ENCODE data around the gene NFATC2. TPM values are rescaled to one million over a fixed set of nuclear protein-coding genes. Genes with fewer than 3 reads are reported as not detected.

Gene NFATC2
- total RNA-seq, 1 donor from 2014 or later: 46.0 TPM

DNA sequence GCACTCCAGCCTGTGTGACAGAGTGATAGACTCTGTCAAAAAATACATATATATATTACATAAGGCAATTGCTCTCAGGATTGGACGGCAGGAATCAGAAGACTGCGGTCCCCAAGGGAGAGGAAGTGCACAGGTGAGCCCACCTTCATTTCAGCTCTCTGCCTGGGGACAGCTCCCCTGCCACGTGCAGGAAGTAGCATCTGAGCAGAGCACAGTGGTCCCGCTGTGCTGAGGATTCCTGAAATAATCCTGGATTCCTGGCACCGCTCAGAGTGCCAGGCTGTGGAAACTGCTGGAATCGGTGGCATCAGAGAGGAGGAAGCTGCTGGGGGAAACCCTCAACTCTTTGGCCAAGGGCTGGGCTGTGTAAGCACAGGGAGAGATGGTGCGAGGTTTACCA lies 27.7 kb downstream of the NFATC2 start:
- TF ChIP-seq, protein P1, sequence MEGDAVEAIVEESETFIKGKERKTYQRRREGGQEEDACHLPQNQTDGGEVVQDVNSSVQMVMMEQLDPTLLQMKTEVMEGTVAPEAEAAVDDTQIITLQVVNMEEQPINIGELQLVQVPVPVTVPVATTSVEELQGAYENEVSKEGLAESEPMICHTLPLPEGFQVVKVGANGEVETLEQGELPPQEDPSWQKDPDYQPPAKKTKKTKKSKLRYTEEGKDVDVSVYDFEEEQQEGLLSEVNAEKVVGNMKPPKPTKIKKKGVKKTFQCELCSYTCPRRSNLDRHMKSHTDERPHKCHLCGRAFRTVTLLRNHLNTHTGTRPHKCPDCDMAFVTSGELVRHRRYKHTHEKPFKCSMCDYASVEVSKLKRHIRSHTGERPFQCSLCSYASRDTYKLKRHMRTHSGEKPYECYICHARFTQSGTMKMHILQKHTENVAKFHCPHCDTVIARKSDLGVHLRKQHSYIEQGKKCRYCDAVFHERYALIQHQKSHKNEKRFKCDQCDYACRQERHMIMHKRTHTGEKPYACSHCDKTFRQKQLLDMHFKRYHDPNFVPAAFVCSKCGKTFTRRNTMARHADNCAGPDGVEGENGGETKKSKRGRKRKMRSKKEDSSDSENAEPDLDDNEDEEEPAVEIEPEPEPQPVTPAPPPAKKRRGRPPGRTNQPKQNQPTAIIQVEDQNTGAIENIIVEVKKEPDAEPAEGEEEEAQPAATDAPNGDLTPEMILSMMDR (IDR thresholded peaks at IDR 0.05): no peak
- H3K27me3 Mint-ChIP-seq: no peaks in the 10 kb centered on the region
- H3K27ac Mint-ChIP-seq: no peak overlapping the region
- no peaks in the 10 kb centered on the region for H3K9me3 Mint-ChIP-seq
- ChIA-PET CTCF (no interaction called here), POLR2A (interaction anchor here (1.1 to 1.6 kb wide), 2 partner anchors 10 to 27 kb away, joined by 3 to 8 read pairs; no protein-coding TSS in a partner anchor)
- H3K4me3 Mint-ChIP-seq: no peak overlapping the region
- ATAC-seq (ENCODE audit: low read depth): no peak
- DNase-seq: no peak
- peaks cover 33% of the 10 kb centered on the region for H3K4me1 Mint-ChIP-seq
- intact Hi-C loops (cut with micrococcal nuclease): no loop called here
- H3K36me3 Mint-ChIP-seq (ENCODE audit: low read depth): peaks cover 83% of the 10 kb centered on the region

DNA sequence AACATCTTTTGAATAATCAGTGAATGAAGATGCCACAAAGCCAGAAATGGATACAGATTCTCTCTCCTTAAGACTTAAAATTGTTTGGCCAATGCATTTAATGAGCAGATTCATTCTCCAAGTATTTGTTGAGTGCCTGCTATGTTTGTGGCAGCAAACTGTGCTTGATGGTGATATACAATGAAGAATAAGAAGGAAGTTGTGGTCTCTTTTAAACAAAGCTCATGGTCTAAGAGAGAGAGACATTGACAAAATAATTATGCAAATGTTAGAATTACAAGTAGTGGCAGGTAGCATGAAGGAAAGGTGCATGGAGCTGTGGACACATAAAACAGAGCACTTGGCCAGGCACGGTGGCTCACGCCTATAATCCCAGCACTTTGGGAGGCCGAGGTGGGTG lies 28.3 kb downstream of the NFATC2 start:
- ATAC-seq (ENCODE audit: low read depth) (no peak), DNase-seq (no peak)
- Mint-ChIP-seq H3K27me3 (no peaks in the 10 kb centered on the region), H3K4me1 (peaks cover 33% of the 10 kb centered on the region), H3K36me3 (ENCODE audit: low read depth) (peaks cover 88% of the 10 kb centered on the region), H3K27ac (no peak overlapping the region), H3K9me3 (no peaks in the 10 kb centered on the region), H3K4me3 (no peak overlapping the region)
- POLR2A ChIA-PET: interaction anchor here (1.1 to 1.6 kb wide), 3 partner anchors 10 to 28 kb away, joined by 3 to 8 read pairs (median 4); no protein-coding TSS in a partner anchor
- intact Hi-C loops (cut with micrococcal nuclease): no loop called here
- TF ChIP-seq, protein P1 (IDR thresholded peaks at IDR 0.05): no peak
- CTCF ChIA-PET: interaction anchor here (1.2 to 1.8 kb wide), 2 partner anchors 81 to 129 kb away, joined by 3 to 4 read pairs; no protein-coding TSS in a partner anchor

DNA sequence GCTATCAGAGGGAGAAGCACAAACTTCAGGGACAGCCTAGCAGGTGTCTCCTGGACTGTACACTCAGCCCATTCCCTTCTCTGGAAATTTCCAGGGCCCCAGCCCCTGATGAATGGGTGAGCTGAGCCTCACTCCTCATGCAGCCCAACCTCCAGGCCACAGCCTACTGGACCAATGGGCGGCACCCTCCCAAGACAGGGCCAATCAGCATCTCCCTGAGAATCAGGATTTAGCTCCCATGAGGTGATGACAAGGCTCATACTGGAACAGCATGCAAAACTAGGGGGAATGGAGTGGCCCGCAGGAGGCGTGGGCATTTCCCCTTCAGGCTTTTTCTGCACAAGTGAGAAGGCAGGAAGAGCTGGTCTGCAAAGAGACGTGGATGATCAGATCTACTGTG lies 29.0 kb downstream of the NFATC2 start:
- H3K4me3 Mint-ChIP-seq: no peak overlapping the region
- TF ChIP-seq, protein P1 (IDR thresholded peaks at IDR 0.05): no peak
- ATAC-seq (ENCODE audit: low read depth) (no peak), DNase-seq (no peak)
- H3K36me3 Mint-ChIP-seq (ENCODE audit: low read depth): peaks cover 89% of the 10 kb centered on the region
- H3K9me3 Mint-ChIP-seq: no peaks in the 10 kb centered on the region
- ChIA-PET CTCF (interaction anchor here (1.2 to 1.8 kb wide), 2 partner anchors 81 to 128 kb away, joined by 3 to 4 read pairs; no protein-coding TSS in a partner anchor), POLR2A (interaction anchor here (1.4 to 1.6 kb wide), 2 partner anchors 9 to 13 kb away, joined by 4 to 8 read pairs; no protein-coding TSS in a partner anchor)
- H3K27me3 Mint-ChIP-seq: no peaks in the 10 kb centered on the region
- H3K4me1 Mint-ChIP-seq: peaks cover 33% of the 10 kb centered on the region
- no peak overlapping the region for H3K27ac Mint-ChIP-seq
- intact Hi-C loops (cut with micrococcal nuclease): no loop called here

DNA sequence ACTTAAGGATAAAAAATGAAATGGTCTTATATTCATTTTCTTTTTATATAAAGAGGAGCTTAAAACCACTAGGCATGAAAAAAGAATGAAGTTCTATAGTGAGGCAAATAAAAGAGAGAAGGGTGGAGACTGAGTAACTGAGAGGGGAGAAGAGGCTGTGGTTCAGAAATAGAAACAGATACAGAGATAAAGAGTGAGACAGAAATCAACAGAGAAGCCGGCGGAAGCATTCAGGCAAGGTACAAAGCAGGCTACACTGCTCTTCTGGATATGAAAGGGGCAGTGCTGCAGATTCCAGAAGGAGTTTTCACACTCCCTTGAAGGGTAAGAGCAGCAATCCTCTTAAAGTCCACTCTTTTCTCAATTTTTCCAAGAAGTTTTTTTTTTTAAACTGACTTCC lies 29.9 kb downstream of the NFATC2 start:
- POLR2A ChIA-PET: interaction anchor here (0.9 to 1.9 kb wide), 2 partner anchors 12 to 13 kb away, joined by 3 to 5 read pairs; no protein-coding TSS in a partner anchor
- TF ChIP-seq, protein P1 (IDR thresholded peaks at IDR 0.05): no peak
- DNase-seq (no peak), ATAC-seq (ENCODE audit: low read depth) (no peak)
- peaks cover 89% of the 10 kb centered on the region for H3K36me3 Mint-ChIP-seq (ENCODE audit: low read depth)
- no peaks in the 10 kb centered on the region for H3K9me3 Mint-ChIP-seq
- peaks cover 32% of the 10 kb centered on the region for H3K4me1 Mint-ChIP-seq
- CTCF ChIA-PET: interaction anchor here (1.8 kb wide), 1 partner anchor 127 kb away, joined by 4 read pairs; no protein-coding TSS in a partner anchor
- H3K4me3 Mint-ChIP-seq: no peak overlapping the region
- intact Hi-C loops (cut with micrococcal nuclease): no loop called here
- no peak overlapping the region for H3K27ac Mint-ChIP-seq
- H3K27me3 Mint-ChIP-seq: no peaks in the 10 kb centered on the region

DNA sequence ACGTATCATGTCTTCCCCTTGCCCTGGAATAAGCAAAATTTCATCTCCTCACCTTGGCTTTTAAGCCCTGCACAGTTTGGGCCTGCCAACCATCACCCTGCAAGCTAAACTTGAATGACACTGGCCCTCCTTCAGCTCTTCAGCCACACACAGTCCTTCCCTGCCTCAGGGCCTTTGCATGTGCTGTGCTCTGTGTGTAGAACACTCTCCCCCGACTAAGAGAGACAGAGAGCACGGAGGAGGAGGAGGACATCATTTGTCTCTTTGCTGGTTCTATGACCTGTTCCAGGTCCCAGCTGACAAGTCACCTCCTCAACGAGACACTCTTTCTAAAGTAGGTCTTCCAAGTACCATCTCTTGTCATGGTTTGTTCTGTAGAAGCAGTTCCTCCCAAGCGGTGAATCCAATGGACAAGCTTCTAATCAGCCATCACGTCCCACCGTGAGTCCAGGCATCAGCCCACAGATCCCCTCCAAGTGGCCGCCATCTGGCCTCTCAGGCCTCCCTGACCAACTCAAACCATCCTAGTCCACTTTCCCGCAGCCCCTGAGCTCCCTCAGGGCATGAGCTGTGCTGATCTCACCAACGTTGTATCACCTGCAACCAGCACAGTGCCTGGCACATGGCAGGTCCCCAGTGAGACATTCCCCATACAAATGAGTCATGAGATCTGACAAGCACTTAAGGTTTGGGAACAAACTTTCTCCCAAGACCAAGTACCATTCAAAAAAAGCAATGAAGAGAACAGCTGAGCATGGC lies 30.5 kb downstream of the NFATC2 start:
- ATAC-seq (ENCODE audit: low read depth) (no peak), DNase-seq (no peak)
- POLR2A ChIA-PET: interaction anchor here (0.9 to 1.9 kb wide), 2 partner anchors 11 to 14 kb away, joined by 3 to 5 read pairs; no protein-coding TSS in a partner anchor
- TF ChIP-seq, protein P1 (IDR thresholded peaks at IDR 0.05): no peak
- H3K9me3 Mint-ChIP-seq: no peaks in the 10 kb centered on the region
- H3K36me3 Mint-ChIP-seq (ENCODE audit: low read depth): peaks cover 90% of the 10 kb centered on the region
- H3K27me3 Mint-ChIP-seq: no peaks in the 10 kb centered on the region
- peaks cover 38% of the 10 kb centered on the region for H3K4me1 Mint-ChIP-seq
- H3K27ac Mint-ChIP-seq: peak overlapping the region; percentile 54
- no peak overlapping the region for H3K4me3 Mint-ChIP-seq
- CTCF ChIA-PET: interaction anchor here (1.8 kb wide), 1 partner anchor 126 kb away, joined by 4 read pairs; no protein-coding TSS in a partner anchor
- intact Hi-C loops (cut with micrococcal nuclease): no loop called here
